Measurements from ENCODE around the gene DCC. TPM values are rescaled to one million over a fixed set of nuclear protein-coding genes. Genes with fewer than 3 reads are reported as not detected.

DCC gene
- total RNA-seq, 1 donor from 2014 or later: 14.7 TPM

GRCh38 chr18:53387581-53387980 lies 1047.6 kb downstream of the DCC start:
- Mint-ChIP-seq H3K27me3 (ENCODE audit: unreplicated experiment) (no peaks in the 10 kb centered on the region), H3K9me3 (ENCODE audit: unreplicated experiment) (no peaks in the 10 kb centered on the region), H3K4me1 (ENCODE audit: unreplicated experiment) (no peaks in the 10 kb centered on the region), H3K4me3 (ENCODE audit: unreplicated experiment) (no peak overlapping the region), H3K27ac (ENCODE audit: unreplicated experiment) (no peak overlapping the region), H3K36me3 (ENCODE audit: low read depth, unreplicated experiment) (no peaks in the 10 kb centered on the region)
- no peak for TF ChIP-seq CTCF (IDR thresholded peaks at IDR 0.05; ENCODE audit: unreplicated experiment)
- no peak for DNase-seq (ENCODE audit: low spot score)

- no peaks in the 10 kb centered on the region for H3K4me1 Mint-ChIP-seq (ENCODE audit: unreplicated experiment)
- no peaks in the 10 kb centered on the region for H3K27me3 Mint-ChIP-seq (ENCODE audit: unreplicated experiment)
- no peaks in the 10 kb centered on the region for H3K9me3 Mint-ChIP-seq (ENCODE audit: unreplicated experiment)
- H3K4me3 Mint-ChIP-seq (ENCODE audit: unreplicated experiment): no peak overlapping the region
- no peak for TF ChIP-seq CTCF (IDR thresholded peaks at IDR 0.05; ENCODE audit: unreplicated experiment)
- DNase-seq (ENCODE audit: low spot score): no peak
- no peak overlapping the region for H3K27ac Mint-ChIP-seq (ENCODE audit: unreplicated experiment)
- H3K36me3 Mint-ChIP-seq (ENCODE audit: low read depth, unreplicated experiment): no peaks in the 10 kb centered on the region
These were observed 1062.7 kb downstream of the DCC start for GRCh38 chr18:53402670-53403069.

- no peak overlapping the region for H3K27ac Mint-ChIP-seq (ENCODE audit: unreplicated experiment)
- no peak for TF ChIP-seq CTCF (IDR thresholded peaks at IDR 0.05; ENCODE audit: unreplicated experiment)
- no peaks in the 10 kb centered on the region for H3K27me3 Mint-ChIP-seq (ENCODE audit: unreplicated experiment)
- H3K4me3 Mint-ChIP-seq (ENCODE audit: unreplicated experiment): no peak overlapping the region
- H3K36me3 Mint-ChIP-seq (ENCODE audit: low read depth, unreplicated experiment): no peaks in the 10 kb centered on the region
- no peak for DNase-seq (ENCODE audit: low spot score)
- H3K4me1 Mint-ChIP-seq (ENCODE audit: unreplicated experiment): no peaks in the 10 kb centered on the region
- H3K9me3 Mint-ChIP-seq (ENCODE audit: unreplicated experiment): no peaks in the 10 kb centered on the region
These were observed 1068.3 kb downstream of the DCC start for GRCh38 chr18:53408271-53408670.

- no peak overlapping the region for H3K27ac Mint-ChIP-seq (ENCODE audit: unreplicated experiment)
- no peaks in the 10 kb centered on the region for H3K36me3 Mint-ChIP-seq (ENCODE audit: low read depth, unreplicated experiment)
- no peaks in the 10 kb centered on the region for H3K27me3 Mint-ChIP-seq (ENCODE audit: unreplicated experiment)
- H3K9me3 Mint-ChIP-seq (ENCODE audit: unreplicated experiment): no peaks in the 10 kb centered on the region
- no peak overlapping the region for H3K4me3 Mint-ChIP-seq (ENCODE audit: unreplicated experiment)
- no peak for DNase-seq (ENCODE audit: low spot score)
- no peaks in the 10 kb centered on the region for H3K4me1 Mint-ChIP-seq (ENCODE audit: unreplicated experiment)
- TF ChIP-seq CTCF (IDR thresholded peaks at IDR 0.05; ENCODE audit: unreplicated experiment): no peak
These were observed 1071.5 kb downstream of the DCC start for GRCh38 chr18:53411511-53411910.

- Mint-ChIP-seq H3K27me3 (ENCODE audit: unreplicated experiment) (no peaks in the 10 kb centered on the region), H3K9me3 (ENCODE audit: unreplicated experiment) (no peaks in the 10 kb centered on the region), H3K27ac (ENCODE audit: unreplicated experiment) (no peak overlapping the region), H3K4me3 (ENCODE audit: unreplicated experiment) (no peak overlapping the region), H3K36me3 (ENCODE audit: low read depth, unreplicated experiment) (no peaks in the 10 kb centered on the region), H3K4me1 (ENCODE audit: unreplicated experiment) (no peaks in the 10 kb centered on the region)
- DNase-seq (ENCODE audit: low spot score): no peak
- TF ChIP-seq CTCF (IDR thresholded peaks at IDR 0.05; ENCODE audit: unreplicated experiment): no peak
These were observed 1077.0 kb downstream of the DCC start for GRCh38 chr18:53417003-53417402.

Measured in endothelial cell (in vitro differentiated cells).